Brain microvascular endothelial cell (primary cell): ENCODE measurements around the gene ZBTB26.

Experiments used
- DNase-seq: peaks from one replicate; pipeline ENCODE4 v3.0.0-alpha.2; 2020
- H3K27ac ChIP-seq: fragments of 250-450 bp; sonication (Bioruptor Pico); 2 replicates; pipeline ENCODE4 v1.5.1; 2020; ENCODE audit warnings: mild to moderate bottlenecking, moderate library complexity
- H3K27me3 ChIP-seq: fragments of 250-450 bp; sonication (Bioruptor Pico); replicated peaks from 2 replicates; pipeline ENCODE4 v1.5.1; 2020; ENCODE audit warnings: mild to moderate bottlenecking
- H3K36me3 ChIP-seq: fragments of 250-450 bp; sonication (Bioruptor Pico); replicated peaks from 2 replicates; pipeline ENCODE4 v1.5.1; 2020; ENCODE audit warnings: mild to moderate bottlenecking
- H3K4me3 ChIP-seq: 2 replicates; pipeline ENCODE4 v1.5.1; 2011; ENCODE audit warnings: low read depth, mild to moderate bottlenecking, control low read depth, low read length, moderate library complexity
- in situ Hi-C: cut with HindIII; loops from 2 replicates; pipeline ENCODE4 v1.10.0; 2017; ENCODE audit warnings: low sequenced_read_pairs, low pct_ligation_motif_present
- TF ChIP-seq, protein P1 (sequence below): IDR thresholded peaks from 2 replicates; pipeline ENCODE4 v1.5.1; 2011; ENCODE audit warnings: low read depth, mild to moderate bottlenecking, moderate library complexity, low read length, control low read depth, inconsistent platforms; ENCODE audit errors: missing control alignments

The ZBTB26 gene

DNA sequence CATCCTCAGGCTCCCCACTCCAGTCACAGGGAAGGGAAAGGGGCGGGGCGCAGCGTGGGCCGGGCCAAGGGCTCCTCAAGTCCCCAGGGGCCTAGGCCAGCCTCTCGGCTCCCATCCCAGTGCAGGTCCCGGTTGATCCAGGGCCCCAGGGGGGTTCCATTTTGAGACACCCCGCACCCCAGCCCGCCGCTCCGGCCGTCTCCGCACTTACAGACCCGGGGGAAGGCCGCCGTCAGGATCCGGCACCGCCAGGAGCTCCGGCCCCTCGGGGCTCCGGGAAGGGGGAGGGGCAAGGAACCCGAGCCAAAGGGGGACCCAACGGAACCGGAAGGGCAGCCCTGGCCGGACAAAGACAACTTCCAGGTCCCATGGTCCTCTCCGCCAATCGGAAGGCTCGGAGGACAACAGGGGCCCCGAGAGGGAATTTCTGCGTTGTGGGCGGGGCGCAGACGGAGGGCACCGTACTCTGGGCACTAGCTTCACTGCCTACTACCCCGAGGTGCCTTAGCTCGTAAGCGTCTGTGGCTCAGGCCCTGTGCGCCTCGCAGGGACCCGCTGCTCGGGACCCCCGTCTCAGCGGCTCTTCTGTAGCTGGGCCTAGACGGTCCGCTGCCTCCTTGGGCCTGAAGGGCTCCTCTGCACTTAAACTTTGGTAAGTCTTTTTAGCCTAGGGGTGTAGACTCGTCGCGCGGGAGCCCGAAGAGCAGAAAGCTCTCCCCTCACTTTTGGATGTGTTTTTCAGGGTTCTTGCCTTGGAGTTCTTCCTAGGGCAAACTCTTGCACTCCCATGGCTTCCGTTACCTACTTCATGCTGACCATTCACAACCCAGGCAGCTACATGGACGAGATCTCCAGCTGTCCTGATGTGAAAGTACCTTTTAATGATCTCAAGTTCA, at the start of gene ZBTB26:
TSS of gene ZBTB26 (minus strand) at position 287 of the 896 bp plus-strand sequence. CDS start 11,578 bp downstream, outside the sequence.
- H3K27me3 ChIP-seq, result no peaks in the 10 kb centered on the region
- TF ChIP-seq, protein P1, sequence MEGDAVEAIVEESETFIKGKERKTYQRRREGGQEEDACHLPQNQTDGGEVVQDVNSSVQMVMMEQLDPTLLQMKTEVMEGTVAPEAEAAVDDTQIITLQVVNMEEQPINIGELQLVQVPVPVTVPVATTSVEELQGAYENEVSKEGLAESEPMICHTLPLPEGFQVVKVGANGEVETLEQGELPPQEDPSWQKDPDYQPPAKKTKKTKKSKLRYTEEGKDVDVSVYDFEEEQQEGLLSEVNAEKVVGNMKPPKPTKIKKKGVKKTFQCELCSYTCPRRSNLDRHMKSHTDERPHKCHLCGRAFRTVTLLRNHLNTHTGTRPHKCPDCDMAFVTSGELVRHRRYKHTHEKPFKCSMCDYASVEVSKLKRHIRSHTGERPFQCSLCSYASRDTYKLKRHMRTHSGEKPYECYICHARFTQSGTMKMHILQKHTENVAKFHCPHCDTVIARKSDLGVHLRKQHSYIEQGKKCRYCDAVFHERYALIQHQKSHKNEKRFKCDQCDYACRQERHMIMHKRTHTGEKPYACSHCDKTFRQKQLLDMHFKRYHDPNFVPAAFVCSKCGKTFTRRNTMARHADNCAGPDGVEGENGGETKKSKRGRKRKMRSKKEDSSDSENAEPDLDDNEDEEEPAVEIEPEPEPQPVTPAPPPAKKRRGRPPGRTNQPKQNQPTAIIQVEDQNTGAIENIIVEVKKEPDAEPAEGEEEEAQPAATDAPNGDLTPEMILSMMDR, result no peak
- in situ Hi-C loops, result no loop called here
- peak; percentile 89 for DNase-seq
- H3K36me3 ChIP-seq, result no peaks in the 10 kb centered on the region
- peak within 1 kb of the TSS; percentile 87 for H3K4me3 ChIP-seq
- H3K27ac ChIP-seq, result peak within 1 kb of the TSS; percentile 82

- Histone ChIP-seq H3K4me3 (no peak overlapping the region), H3K27ac (no peak overlapping the region), H3K27me3 (no peaks in the 10 kb centered on the region), H3K36me3 (no peaks in the 10 kb centered on the region)
- TF ChIP-seq, protein P1, result no peak
- no peak for DNase-seq
- in situ Hi-C loops, result no loop called here
These were observed 47.3 kb upstream of the ZBTB26 start for GRCh38 chr9:122978601-122979000.

DNA sequence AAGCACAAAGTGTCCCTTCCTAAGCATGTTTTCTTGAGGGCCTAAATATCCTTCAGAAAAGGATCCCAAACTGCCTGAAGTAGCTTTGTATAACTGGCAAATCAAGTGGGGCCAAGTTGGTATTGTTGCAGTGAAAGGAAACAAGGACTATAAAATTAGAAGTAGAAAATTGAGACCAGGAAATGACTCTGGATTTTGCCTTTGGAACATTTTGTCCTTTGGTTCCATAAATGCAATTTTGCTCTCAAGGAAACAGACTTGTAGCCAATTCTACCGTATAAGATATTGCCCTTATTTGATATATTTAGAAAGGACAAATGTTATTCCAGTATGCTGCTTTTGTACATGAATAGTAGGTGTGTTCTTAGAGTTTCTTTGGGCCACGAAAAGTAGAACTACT, 43.9 kb upstream of the ZBTB26 start:
- TF ChIP-seq, protein P1, result no peak
- Histone ChIP-seq H3K27me3 (no peaks in the 10 kb centered on the region), H3K4me3 (no peak overlapping the region), H3K36me3 (no peaks in the 10 kb centered on the region), H3K27ac (no peak overlapping the region)
- in situ Hi-C loops, result no loop called here
- DNase-seq, result no peak

- no peak overlapping the region for H3K27ac ChIP-seq
- H3K4me3 ChIP-seq, result no peak overlapping the region
- in situ Hi-C loops, result no loop called here
- no peak for DNase-seq
- no peaks in the 10 kb centered on the region for H3K27me3 ChIP-seq
- no peaks in the 10 kb centered on the region for H3K36me3 ChIP-seq
- TF ChIP-seq, protein P1, result no peak
These were observed 29.8 kb upstream of the ZBTB26 start for GRCh38 chr9:122961139-122961538.

DNA sequence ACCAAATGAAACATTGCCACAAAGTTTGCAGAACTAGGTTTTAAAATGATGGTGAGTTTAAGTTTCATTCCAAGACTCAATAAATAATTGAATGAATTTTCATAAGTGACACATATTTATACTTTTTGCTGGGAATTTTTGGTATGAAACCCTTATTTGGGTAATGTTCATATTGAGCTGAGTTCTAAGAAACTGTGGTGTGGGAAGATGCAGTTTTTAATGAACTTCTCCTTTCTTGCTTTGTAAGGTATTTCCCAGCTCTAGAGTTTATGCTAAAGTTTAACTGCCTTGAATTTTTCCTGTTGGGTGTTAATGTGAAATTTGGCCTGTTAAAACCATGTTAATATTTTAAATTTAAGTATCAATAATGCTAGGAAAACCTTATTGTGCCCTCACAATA, 24.6 kb upstream of the ZBTB26 start:
- no peak for DNase-seq
- Histone ChIP-seq H3K27me3 (no peaks in the 10 kb centered on the region), H3K36me3 (no peaks in the 10 kb centered on the region), H3K27ac (no peak overlapping the region), H3K4me3 (no peak overlapping the region)
- TF ChIP-seq, protein P1, result no peak
- in situ Hi-C loops, result no loop called here

GRCh38 chr9:122954253-122954691, 23.0 kb upstream of the ZBTB26 start:
- no peak overlapping the region for H3K27ac ChIP-seq
- H3K4me3 ChIP-seq, result no peak overlapping the region
- TF ChIP-seq, protein P1, result no peak
- DNase-seq, result no peak
- in situ Hi-C loops, result no loop called here
- no peaks in the 10 kb centered on the region for H3K27me3 ChIP-seq
- no peaks in the 10 kb centered on the region for H3K36me3 ChIP-seq
